Hematopoietic multipotent progenitor cell treated with erythropoietin and hydrocortisone succinate and interleukin-3 and kit ligand, for 15 days (in vitro differentiated cells): ENCODE measurements around the gene WEE2.
"Not testable (repeated sequence)": the region's sequence is repeated elsewhere in the genome, so short reads cannot be mapped to it uniquely, and the experiment has no call there.

Experiments
- DNase-seq: peaks from one replicate; pipeline ENCODE4 v3.0.0-alpha.2; 2015; ENCODE audit warnings: low spot score

Gene WEE2

GRCh38 chr7:141708351-141708750 lies at the start of gene WEE2:
TSS of gene WEE2 (plus strand) at chr7:141708353. CDS start at chr7:141708759, 406 bp downstream.
- no peak for DNase-seq

GRCh38 chr7:141659501-141659900 lies 48.7 kb upstream of the WEE2 start:
- no peak for DNase-seq

- DNase-seq: no peak
Observed at GRCh38 chr7:141660259-141660658, 47.9 kb upstream of the WEE2 start.

GRCh38 chr7:141663081-141663849 lies 44.9 kb upstream of the WEE2 start:
- peak; percentile 31 for DNase-seq

- no peak for DNase-seq
Observed at GRCh38 chr7:141664450-141664849, 43.7 kb upstream of the WEE2 start.

GRCh38 chr7:141665208-141666035 lies 42.7 kb upstream of the WEE2 start:
- DNase-seq: no peak

- no peak for DNase-seq
Observed at GRCh38 chr7:141666071-141666470, 42.1 kb upstream of the WEE2 start.

GRCh38 chr7:141668853-141669252 lies 39.3 kb upstream of the WEE2 start:
- DNase-seq: no peak

GRCh38 chr7:141671705-141672496 lies 36.3 kb upstream of the WEE2 start:
- no peak for DNase-seq

GRCh38 chr7:141673346-141673745 lies 34.8 kb upstream of the WEE2 start:
- DNase-seq: no peak

- DNase-seq: no peak
Observed at GRCh38 chr7:141674171-141674671, 33.9 kb upstream of the WEE2 start.

- no peak for DNase-seq
Observed at GRCh38 chr7:141674702-141675101, 33.5 kb upstream of the WEE2 start.

GRCh38 chr7:141675436-141676215 lies 32.5 kb upstream of the WEE2 start:
- DNase-seq: no peak

GRCh38 chr7:141676618-141677017 lies 31.5 kb upstream of the WEE2 start:
- no peak for DNase-seq

- DNase-seq: no peak
Observed at GRCh38 chr7:141679014-141679413, 29.1 kb upstream of the WEE2 start.

- DNase-seq: no peak
Observed at GRCh38 chr7:141685285-141686023, 22.7 kb upstream of the WEE2 start.

- DNase-seq: no peak
Observed at GRCh38 chr7:141686074-141686473, 22.1 kb upstream of the WEE2 start.

GRCh38 chr7:141686670-141687069 lies 21.5 kb upstream of the WEE2 start:
- no peak for DNase-seq

- no peak for DNase-seq
Observed at GRCh38 chr7:141688043-141688442, 20.1 kb upstream of the WEE2 start.

GRCh38 chr7:141689072-141689825 lies 18.9 kb upstream of the WEE2 start:
- not testable (repeated sequence) for DNase-seq
